HG03354 (cell line): ENCODE results near the gene TTC31.

ENCODE experiments used
- ATAC-seq: cut with Tn5 transposase; IDR thresholded peaks from one replicate; pipeline ENCODE4 v1.9.1; 2021; ENCODE audit warnings: mild to moderate bottlenecking; ENCODE audit not compliant: unreplicated experiment, poor library complexity, severe bottlenecking

Gene TTC31

DNA sequence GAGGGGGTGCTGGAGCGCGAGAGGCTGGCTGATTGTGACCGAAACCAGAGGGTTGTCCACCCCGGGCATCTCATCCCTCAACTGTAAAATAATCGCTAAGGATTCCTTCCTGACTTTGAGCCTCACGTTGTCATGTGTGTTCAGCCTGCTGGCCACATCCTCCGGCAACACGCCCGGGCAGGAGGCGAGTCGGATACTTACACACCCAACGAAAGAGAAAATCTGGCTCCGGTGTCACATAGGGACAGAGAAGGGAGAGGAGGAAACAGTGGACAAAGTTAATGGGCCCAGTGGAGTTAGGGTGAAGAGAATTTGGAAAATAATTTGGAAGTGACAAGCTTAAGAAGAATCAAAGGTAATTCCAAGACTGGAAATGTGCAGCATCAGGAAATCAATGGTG is 33.8 kb downstream of the TTC31 start:
- ATAC-seq = no peak

DNA sequence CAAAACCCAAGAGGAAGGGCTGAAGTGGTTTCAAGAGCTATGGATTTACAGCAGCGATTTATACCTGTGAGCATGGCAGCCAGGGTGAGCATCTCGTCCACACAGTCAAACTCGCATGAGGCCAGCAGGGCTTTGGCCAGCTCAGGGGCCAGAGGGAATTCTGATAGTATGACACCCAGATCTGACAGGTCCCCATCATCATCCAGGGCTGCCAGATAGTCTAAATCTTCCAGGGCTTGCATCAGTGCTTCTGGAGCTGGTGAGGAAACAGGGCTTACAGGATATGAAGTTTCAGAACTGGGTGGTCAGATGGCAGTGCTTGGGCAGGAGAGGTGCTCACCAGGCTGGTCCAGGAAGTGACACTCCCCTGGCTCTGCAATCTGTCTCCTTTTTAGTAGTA is 39.6 kb downstream of the TTC31 start:
- ATAC-seq = no peak

DNA sequence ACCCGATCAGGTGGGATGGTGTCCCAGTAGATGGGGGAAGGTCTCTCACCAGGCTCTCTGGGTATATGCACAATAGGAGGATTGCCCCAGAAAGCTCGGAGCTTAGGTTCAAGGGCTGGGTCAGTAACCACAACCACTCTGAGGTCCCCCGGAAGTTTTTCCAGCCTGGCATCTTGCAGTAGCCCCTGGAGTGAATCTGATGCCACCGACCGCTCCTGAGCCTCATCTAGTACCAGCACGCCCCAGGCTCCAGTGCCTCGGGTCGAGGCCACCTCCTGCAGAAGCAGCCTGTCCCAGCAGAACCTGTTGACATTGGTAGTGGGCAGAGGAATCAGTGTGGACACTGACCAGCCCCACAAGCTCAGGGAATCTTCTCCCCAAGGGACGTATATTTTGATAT is 41.1 kb downstream of the TTC31 start:
- ATAC-seq = no peak

DNA sequence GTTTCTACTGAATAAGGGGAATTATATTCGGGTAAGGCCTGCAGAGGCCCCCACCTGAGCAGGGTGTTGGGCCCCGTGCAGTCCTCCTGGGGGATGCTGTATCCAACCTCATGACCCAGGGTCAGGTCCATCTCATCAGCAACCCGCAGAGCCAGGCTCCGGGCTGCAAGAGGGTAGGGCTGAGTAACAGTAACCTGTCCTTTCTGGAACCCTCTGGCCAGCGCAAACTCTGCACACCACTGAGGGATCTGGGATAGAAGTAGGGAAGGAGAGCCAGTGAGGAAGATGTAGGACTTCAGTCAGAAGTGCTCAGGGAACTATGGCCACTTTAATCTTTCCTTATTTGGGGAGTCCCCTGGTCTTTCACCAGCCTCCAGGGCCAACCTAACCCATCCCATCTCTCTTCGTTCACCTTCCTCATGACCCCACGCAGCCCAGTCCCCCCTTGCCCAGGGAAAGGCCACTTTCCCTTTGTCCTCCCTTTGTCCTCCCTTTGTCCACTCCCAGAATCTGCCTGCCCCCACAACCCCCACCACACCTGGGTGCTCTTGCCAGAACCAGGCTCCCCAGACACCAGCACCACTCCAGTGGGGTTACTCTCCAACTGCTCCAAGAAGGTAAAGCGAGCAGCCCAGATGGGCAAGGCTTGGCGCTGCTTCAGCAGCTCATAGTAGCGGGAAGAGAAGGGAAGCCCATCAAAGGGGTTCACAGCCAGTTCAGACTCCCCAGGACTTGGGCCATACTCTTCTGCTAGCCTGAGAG is 42.3 kb downstream of the TTC31 start:
- no peak for ATAC-seq

DNA sequence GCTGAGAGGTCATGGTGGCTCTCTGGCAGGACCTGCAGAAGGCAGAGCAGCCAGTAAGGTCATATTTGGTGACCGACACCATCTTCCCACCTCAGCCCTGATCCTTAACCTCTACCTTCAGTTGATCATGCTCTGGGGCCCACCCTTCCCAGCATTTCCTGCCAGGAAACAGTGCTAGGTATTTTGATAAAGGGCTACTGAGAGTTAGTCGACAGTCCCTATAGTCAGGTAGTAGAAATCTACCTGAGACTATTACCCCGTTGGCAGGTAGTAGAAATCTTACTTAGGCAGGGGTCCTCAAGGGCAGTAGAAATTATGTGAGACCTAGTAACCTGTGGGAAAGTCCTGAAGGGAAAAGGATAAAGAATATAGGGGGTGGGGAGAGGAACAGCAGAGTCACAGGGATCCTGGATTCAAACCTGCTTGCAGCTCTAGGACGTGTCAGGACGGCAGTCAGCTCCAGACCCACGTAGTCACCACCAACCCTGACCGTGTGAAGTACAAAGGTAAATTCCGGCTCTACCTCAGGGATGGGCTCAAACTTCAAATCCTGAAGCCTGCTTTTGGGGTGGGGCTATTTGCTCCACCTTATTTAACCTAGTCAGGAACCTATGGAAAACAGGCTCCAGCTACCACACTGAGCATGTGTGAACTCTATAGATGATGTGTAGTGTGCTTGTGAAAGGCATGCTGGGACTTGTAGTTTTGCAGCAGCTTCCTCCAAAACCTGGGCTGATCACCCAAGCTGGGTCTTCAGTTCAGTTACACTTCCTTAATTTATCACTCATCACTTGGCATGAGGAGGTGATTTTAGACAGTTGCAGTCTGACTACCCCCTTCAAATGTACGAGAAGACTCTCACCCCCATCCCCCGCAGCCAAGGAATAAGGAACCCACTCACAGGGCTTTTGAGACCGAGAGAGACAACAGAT is 43.1 kb downstream of the TTC31 start, which contains the start of gene DQX1:
TSS of gene DQX1 (minus strand) at position 515 of the 932 bp plus-strand sequence. CDS start at position 13, 502 bp downstream.
- no peak for ATAC-seq

DNA sequence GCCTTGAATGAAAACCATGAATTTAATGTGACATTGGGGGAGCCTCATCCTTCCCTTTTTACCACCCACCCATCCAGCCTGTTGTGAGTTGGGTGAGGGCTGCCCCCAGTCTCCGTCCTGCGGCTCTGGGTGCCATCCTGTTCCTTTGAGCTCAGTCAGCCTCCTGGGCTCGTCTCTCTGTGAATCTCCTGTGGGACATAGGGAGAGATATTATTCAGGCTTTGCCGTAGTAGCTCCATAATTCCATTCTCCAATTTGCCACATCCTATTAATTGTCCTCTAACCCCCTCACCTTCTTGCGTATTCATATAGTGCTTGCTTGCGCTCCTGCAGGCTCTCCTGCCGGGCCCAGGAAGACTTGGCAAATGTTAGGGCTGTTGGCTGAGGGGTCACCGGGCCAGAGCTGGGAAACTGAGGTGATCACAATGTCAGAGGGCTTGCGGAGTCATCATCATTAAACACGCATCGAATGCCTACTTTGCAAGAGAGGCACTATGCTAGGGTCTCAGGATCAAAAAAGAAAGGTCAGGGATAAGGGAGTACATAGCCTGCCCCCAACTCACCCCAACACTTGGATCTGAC is 43.9 kb downstream of the TTC31 start:
- no peak for ATAC-seq

DNA sequence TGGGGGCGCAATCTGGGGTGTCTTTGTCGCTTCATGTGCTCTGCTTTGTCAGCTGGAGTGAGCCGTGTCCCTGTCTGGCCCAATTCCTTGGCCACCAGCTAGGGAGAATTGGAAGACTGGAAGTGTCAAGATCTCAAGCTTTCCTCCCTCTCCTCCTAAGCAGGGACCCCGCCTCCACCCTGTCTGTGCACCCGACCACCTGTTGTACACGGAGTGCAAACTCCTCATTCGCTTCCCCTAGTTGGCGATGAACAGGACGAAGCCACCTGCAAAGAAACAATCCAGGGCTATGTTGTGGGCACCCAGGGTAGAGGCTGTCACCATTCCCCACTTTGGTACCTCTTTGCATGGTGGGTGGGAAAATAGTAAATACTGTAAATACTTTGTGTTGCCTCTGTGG is 44.9 kb downstream of the TTC31 start:
- ATAC-seq = no peak

DNA sequence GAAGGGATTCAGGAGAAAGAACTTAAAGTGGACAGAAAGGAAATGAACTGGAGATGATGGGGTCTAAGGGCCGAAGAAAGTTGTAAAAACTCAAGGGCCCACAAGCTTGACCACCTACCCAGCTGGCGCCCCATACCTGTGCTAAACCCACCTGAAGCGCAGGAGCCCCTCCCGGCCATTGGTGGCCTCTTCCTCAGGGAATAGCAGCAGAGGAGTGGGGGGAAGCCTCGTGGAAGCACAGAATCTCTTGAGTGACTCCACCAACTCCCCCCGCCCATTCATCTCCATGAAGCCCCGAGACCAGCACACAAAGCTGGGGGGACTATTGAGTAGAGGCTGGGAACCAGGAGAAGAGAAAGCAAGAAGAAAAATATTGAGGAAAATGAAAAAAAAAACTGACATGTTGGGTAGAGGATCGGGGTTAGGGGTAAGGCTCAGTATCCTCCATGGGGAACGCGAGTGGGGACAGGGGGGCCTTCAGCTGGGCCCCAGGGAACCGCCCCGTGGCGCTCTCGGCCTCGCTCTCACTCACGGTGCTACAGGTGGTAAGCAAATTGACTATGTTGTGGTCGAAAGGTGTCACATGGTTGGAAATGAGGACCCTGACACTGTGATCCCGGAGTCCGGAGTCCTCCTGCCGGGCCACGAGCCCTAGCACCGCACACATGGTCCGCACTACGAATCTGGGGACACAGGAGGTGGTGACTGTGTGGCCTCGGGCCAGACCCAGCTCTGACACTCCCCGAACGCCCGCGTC is 45.9 kb downstream of the TTC31 start:
- ATAC-seq = peak; percentile 15

DNA sequence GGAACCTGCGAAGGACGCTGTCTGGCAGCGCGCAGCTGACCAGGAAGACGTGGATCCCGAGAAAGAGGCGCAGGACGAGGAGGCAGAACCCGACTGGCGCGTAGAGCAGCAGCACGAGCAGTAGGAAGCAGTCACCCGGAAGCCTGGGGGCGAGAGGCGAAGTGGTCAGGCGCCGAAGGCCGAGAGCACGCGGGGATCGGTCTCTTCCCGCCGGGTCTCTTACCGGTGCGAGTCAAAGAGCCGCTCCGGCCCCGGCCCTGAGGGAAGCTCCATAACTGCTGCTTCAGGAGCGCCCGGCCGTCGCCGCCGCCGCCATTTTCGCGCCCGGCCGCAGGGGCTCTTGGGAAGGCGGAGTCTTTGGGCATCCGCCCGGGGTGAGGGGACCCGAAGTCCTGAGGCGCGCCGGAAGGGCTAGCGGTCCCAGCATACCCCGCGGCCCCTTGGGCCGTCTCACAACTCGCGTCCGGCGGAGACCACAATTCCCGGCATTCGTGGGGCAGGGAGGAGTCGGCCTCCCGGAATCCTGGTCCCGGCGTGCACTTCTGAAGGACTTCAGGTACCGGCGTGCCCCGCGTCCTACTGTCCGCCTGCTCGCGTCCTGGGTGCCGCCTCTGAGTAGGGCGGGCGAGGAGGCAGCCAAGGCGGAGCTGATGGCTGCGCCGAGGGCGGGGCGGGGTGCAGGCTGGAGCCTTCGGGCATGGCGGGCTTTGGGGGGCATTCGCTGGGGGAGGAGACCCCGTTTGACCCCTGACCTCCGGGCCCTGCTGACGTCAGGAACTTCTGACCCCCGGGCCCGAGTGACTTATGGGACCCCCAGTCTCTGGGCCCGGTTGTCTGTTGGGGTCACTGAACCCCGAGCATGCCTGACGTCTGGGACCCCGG is 46.7 kb downstream of the TTC31 start, which contains the start of the genes AUP1 and HTRA2:
TSS of gene AUP1 (minus strand) at position 350 of the 882 bp plus-strand sequence. CDS start at position 273, 77 bp downstream.
TSS of gene HTRA2 (plus strand) at position 577 of the 882 bp plus-strand sequence. CDS start at position 651, 74 bp downstream.
- peak; percentile 83 for ATAC-seq

DNA sequence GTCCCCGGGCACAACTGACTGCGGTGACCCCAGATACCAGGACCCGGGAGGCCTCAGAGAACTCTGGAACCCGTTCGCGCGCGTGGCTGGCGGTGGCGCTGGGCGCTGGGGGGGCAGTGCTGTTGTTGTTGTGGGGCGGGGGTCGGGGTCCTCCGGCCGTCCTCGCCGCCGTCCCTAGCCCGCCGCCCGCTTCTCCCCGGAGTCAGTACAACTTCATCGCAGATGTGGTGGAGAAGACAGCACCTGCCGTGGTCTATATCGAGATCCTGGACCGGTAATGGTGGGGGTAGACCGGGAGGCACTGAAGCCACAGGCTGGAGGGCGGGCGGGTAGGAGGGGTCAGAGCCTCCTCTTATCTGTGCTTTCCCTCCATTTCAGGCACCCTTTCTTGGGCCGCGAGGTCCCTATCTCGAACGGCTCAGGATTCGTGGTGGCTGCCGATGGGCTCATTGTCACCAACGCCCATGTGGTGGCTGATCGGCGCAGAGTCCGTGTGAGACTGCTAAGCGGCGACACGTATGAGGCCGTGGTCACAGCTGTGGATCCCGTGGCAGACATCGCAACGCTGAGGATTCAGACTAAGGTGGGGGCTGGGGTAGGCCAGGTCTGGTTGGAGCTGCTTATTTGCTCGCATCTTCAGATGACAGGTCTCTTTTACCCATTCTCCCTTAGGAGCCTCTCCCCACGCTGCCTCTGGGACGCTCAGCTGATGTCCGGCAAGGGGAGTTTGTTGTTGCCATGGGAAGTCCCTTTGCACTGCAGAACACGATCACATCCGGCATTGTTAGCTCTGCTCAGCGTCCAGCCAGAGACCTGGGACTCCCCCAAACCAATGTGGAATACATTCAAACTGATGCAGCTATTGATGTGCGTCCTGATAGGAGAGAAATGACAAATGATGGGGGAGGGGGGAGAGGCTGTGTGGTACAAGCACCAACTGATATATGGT is 47.6 kb downstream of the TTC31 start:
- peak; percentile 36 for ATAC-seq

DNA sequence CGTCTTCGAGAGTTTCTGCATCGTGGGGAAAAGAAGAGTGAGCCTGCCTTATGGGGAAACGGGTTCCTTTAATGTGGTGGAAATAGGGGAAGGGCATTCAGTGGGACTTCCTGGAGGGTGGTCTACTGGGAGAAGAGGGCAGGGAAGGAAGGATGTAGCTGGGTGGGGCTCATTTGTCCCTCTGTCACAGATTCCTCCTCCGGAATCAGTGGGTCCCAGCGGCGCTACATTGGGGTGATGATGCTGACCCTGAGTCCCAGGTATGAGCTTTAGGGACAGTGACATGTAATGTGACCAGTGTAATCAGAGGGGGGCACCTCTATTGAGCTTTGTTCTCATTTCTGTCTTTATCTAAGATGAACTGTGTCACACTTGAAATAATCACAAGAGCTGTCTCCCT is 48.8 kb downstream of the TTC31 start:
- ATAC-seq = no peak

DNA sequence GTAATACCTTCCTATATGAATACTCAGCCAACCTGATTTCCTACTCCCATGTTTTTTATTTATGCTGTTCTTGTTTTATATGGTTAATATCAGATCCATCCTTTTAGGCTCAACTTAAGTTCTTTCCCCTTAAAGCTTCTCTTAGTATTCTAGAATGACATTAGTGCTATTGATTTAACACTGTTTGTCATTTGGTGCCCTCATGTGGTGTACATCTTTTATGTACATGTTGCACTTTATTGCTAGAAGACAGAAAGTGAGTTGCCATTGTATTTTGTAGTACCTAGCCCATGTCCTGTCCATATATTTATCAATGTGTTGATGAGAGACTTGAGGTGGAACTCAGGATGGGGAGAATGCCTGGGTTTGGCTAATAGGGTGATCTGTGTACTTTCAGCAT is 49.3 kb downstream of the TTC31 start:
- no peak for ATAC-seq

DNA sequence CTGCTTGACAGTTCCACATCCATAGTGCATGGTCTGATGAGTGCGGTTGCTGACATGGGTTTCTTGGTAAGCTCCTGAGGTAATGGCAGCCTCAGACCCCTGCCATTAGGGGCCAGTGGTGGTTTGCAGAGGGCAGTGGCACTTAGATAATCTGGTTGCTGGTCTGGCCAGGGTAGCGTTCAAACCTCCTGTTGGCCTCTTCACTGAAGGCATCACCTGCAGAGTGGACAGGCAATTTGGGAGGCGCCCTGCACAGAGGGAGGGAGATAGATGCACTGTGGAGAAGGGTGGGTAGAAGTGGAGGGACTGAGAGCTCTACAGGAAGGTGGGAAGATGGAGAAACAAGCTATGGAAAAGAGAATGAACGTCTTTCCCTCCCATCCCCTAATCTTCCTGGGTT is 50.6 kb downstream of the TTC31 start:
- no peak for ATAC-seq

DNA sequence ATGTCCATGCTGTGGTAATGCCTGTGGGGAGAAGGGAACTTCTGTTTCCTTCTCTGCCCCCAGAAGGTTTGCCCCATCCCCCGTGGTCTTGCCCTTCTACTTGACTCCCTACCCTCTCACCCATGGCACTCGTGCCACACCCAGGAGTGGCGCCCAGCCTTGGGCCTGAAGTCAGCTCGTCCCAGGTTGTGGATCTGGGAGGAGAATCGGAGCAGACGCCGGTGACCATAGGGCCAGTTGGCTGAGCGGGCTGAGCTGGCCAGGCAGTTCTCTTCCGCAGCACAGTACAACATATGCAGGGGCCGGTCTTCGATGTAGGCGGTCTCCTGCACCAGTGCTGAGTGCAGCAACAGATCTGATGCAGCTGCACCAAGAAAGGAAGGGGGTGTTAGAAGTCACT is 51.5 kb downstream of the TTC31 start:
- ATAC-seq = no peak

DNA sequence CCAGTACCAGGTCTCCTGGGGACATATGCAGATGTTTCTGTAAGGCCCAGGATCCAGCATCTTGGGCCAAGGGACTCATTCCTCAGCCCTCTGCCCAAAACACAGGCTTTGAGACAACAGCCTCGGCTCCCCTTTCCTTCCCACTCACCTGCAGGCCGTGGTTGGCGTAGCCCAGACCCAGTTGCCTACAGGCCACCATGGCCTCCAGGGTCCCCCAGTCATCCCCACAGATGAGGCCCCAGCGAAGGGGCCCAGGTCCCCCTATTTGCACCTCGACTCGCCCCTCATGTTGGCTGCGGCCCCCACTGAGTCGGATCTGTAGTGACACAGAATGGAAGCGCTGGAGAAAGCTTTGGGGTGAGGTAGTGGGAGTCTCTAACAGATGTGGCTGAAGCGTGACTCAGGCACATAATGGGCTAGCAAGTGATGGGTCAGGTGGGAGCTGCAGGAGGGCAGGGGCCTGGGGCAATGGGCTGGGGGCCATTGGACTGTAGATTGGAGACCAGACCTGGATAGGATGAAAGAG is 52.6 kb downstream of the TTC31 start:
- ATAC-seq = no peak

DNA sequence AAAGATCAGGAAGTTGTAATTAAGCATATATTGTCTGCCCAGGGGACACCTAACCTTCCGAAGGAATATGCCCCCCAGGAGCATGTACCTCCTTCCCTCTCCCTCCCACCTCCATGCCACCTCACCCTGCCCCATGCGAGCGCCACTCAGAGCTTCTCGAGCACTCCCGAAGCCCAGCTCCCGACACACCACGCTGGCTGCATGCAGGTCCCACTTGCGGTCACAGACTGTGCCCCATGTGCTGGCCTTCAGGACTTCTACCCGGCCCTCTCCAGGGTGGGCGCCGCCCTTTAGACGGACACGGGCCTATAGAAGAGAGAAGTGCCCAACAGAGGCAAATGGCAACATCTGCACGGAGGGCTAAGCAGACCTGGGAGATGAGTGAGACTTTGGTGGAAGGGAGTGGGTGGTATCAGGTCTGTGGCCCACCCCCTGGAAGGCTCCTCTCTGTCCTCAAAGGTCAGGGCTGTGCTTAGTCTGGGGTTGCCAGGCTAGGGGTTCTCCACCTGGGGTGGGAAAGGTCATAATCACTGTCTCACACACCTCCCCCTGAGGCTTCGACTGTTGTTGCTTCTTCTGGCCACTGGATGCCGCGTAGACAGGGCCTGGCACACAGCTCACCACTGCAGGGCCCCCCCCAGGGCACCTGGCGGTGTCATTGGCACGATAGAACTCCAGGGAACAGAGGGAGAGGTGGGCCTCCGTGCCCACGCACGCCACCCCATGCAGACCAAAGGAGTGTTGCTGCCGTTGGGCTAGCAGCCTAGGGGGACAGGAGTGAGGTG is 53.5 kb downstream of the TTC31 start:
- ATAC-seq = no peak

DNA sequence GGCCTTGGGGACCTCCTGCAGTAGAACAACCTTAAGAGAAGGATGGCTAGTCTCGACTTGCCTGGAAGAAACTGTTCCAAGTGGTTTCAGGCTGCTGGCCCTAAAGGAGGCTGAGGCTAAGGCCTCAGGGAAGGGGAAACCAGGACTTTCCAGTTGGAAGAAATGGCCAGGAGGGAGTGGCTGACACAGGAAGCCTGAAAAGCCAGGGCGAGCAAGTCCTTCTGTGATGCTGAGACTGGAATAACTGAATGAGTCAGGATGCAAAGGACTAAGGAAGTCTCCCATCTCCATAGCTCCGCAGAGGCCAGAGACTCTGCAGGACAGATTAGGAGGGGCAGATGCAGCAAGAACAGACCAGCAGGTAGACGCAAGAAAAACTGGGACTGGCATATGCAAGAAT is 54.3 kb downstream of the TTC31 start:
- no peak for ATAC-seq
